ENCODE results near the gene S100G. TPM values are rescaled to one million over a fixed set of nuclear protein-coding genes. Genes with fewer than 3 reads are reported as not detected.
A peak's percentile ranks its signal among the peaks of the same experiment; 100 is the strongest.

Gene S100G
- total and polyA plus RNA-seq, 4 experiments from 2014 or later, result not detected

GRCh38 chrX:16683007-16683664, 33.2 kb downstream of the S100G start:
- POLR2A ChIA-PET (ENCODE audit: partially characterized antibody), result no interaction called here
- no peaks in the 10 kb centered on the region for H3K9me3 ChIP-seq (ENCODE audit: control insufficient read depth in 1 of 2, low read length in 2 of 2)
- DNase-seq, result no peak
- Mint-ChIP-seq H3K36me3 (peaks cover 11 to 17% of the 10 kb centered on the region in 2 donors), H3K27me3 (no peaks in the 10 kb centered on the region), H3K27ac (no peak overlapping the region), H3K9me3 (no peaks in the 10 kb centered on the region), H3K4me1 (no peaks in the 10 kb centered on the region), H3K4me3 (no peak overlapping the region)
- H3K4me3 ChIP-seq (ENCODE audit: low read length in 2 of 2), result no peak overlapping the region
- no peaks in the 10 kb centered on the region for H3K27me3 ChIP-seq (ENCODE audit: insufficient read depth, low read length)
- CTCF ChIA-PET (ENCODE audit: partially characterized antibody), result no interaction called here
- H3K36me3 ChIP-seq (ENCODE audit: insufficient read depth, low read length), result no peaks in the 10 kb centered on the region
- intact Hi-C loops (cut with micrococcal nuclease), result no loop called here
- no peaks in the 10 kb centered on the region for H3K4me1 ChIP-seq (ENCODE audit: insufficient read depth, low read length)
- no peak overlapping the region for H3K27ac ChIP-seq (ENCODE audit: low read depth, low read length)

- ChIA-PET POLR2A (ENCODE audit: partially characterized antibody) (no interaction called here), CTCF (ENCODE audit: partially characterized antibody) (interaction anchor here (2.1 kb wide), 1 partner anchor 8 kb away, joined by 8 read pairs; no protein-coding TSS in a partner anchor)
- Histone ChIP-seq H3K4me1 (ENCODE audit: insufficient read depth, low read length) (no peaks in the 10 kb centered on the region), H3K27me3 (ENCODE audit: insufficient read depth, low read length) (no peaks in the 10 kb centered on the region), H3K4me3 (ENCODE audit: low read length in 2 of 2) (no peak overlapping the region), H3K27ac (ENCODE audit: low read depth, low read length) (no peak overlapping the region), H3K9me3 (ENCODE audit: control insufficient read depth in 1 of 2, low read length in 2 of 2) (no peaks in the 10 kb centered on the region), H3K36me3 (ENCODE audit: insufficient read depth, low read length) (no peaks in the 10 kb centered on the region)
- Mint-ChIP-seq H3K9me3 (no peaks in the 10 kb centered on the region), H3K4me1 (no peaks in the 10 kb centered on the region), H3K4me3 (no peak overlapping the region), H3K27ac (no peak overlapping the region), H3K36me3 (peaks cover 4 to 14% of the 10 kb centered on the region in 2 donors), H3K27me3 (no peaks in the 10 kb centered on the region)
- intact Hi-C loops (cut with micrococcal nuclease), result no loop called here
- no peak for DNase-seq
Observed at GRCh38 chrX:16687514-16687913, 37.6 kb downstream of the S100G start.

GRCh38 chrX:16695079-16695676, 45.2 kb downstream of the S100G start:
- H3K4me1 Mint-ChIP-seq, result peaks cover 0 to 2% (median 0%) of the 10 kb centered on the region in 4 donors
- H3K4me1 ChIP-seq (ENCODE audit: insufficient read depth, low read length), result no peaks in the 10 kb centered on the region
- H3K9me3 ChIP-seq (ENCODE audit: control insufficient read depth in 1 of 2, low read length in 2 of 2), result no peaks in the 10 kb centered on the region
- H3K27ac ChIP-seq (ENCODE audit: low read depth, low read length), result no peak overlapping the region
- no peaks in the 10 kb centered on the region for H3K27me3 ChIP-seq (ENCODE audit: insufficient read depth, low read length)
- no peak overlapping the region for H3K4me3 Mint-ChIP-seq
- peaks cover 3 to 20% of the 10 kb centered on the region in 2 donors for H3K36me3 Mint-ChIP-seq
- H3K27ac Mint-ChIP-seq, result peak overlapping the region in 1 of 7 donors; percentile 19
- H3K36me3 ChIP-seq (ENCODE audit: insufficient read depth, low read length), result no peaks in the 10 kb centered on the region
- H3K4me3 ChIP-seq (ENCODE audit: low read length in 2 of 2), result no peak overlapping the region
- peak in 4 of 5 donors; percentile 44 to 58 (median 56) for DNase-seq
- H3K9me3 Mint-ChIP-seq, result no peaks in the 10 kb centered on the region
- no peaks in the 10 kb centered on the region for H3K27me3 Mint-ChIP-seq
- ChIA-PET POLR2A (ENCODE audit: partially characterized antibody) (no interaction called here), CTCF (ENCODE audit: partially characterized antibody) (interaction anchor here (1.3 to 3.4 kb wide), 6 partner anchors 8 to 1346 kb away, joined by 3 to 12 read pairs (median 6); partner anchors contain the start of gene GRPR)
- intact Hi-C loops (cut with micrococcal nuclease), result loop anchor here (1.0 kb wide), 2 partner anchors 259 to 572 kb away; partner anchors contain the start of gene GRPR

GRCh38 chrX:16696956-16697355, 47.0 kb downstream of the S100G start:
- no peaks in the 10 kb centered on the region for H3K9me3 ChIP-seq (ENCODE audit: control insufficient read depth in 1 of 2, low read length in 2 of 2)
- no peak overlapping the region for H3K27ac Mint-ChIP-seq
- H3K27ac ChIP-seq (ENCODE audit: low read depth, low read length), result no peak overlapping the region
- peaks cover 3 to 9% of the 10 kb centered on the region in 2 donors for H3K36me3 Mint-ChIP-seq
- ChIA-PET CTCF (ENCODE audit: partially characterized antibody) (interaction anchor here (0.7 to 3.4 kb wide), 9 partner anchors 10 to 1347 kb away, joined by 3 to 12 read pairs (median 5); partner anchors contain the start of gene GRPR), POLR2A (ENCODE audit: partially characterized antibody) (interaction anchor here (0.9 kb wide), 1 partner anchor 842 kb away, joined by 3 read pairs; the partner anchor contains the start of gene AP1S2)
- H3K9me3 Mint-ChIP-seq, result no peaks in the 10 kb centered on the region
- H3K36me3 ChIP-seq (ENCODE audit: insufficient read depth, low read length), result no peaks in the 10 kb centered on the region
- DNase-seq, result no peak
- no peaks in the 10 kb centered on the region for H3K27me3 Mint-ChIP-seq
- no peak overlapping the region for H3K4me3 Mint-ChIP-seq
- H3K27me3 ChIP-seq (ENCODE audit: insufficient read depth, low read length), result no peaks in the 10 kb centered on the region
- no peak overlapping the region for H3K4me3 ChIP-seq (ENCODE audit: low read length in 2 of 2)
- intact Hi-C loops (cut with micrococcal nuclease), result no loop called here
- peaks cover 0 to 2% (median 0%) of the 10 kb centered on the region in 4 donors for H3K4me1 Mint-ChIP-seq
- no peaks in the 10 kb centered on the region for H3K4me1 ChIP-seq (ENCODE audit: insufficient read depth, low read length)

GRCh38 chrX:16699389-16699788, 49.4 kb downstream of the S100G start:
- Histone ChIP-seq H3K4me1 (ENCODE audit: insufficient read depth, low read length) (no peaks in the 10 kb centered on the region), H3K4me3 (ENCODE audit: low read length in 2 of 2) (no peak overlapping the region), H3K27me3 (ENCODE audit: insufficient read depth, low read length) (no peaks in the 10 kb centered on the region), H3K27ac (ENCODE audit: low read depth, low read length) (no peak overlapping the region), H3K36me3 (ENCODE audit: insufficient read depth, low read length) (no peaks in the 10 kb centered on the region), H3K9me3 (ENCODE audit: control insufficient read depth in 1 of 2, low read length in 2 of 2) (no peaks in the 10 kb centered on the region)
- no peaks in the 10 kb centered on the region for H3K9me3 Mint-ChIP-seq
- no peaks in the 10 kb centered on the region for H3K27me3 Mint-ChIP-seq
- DNase-seq, result no peak
- intact Hi-C loops (cut with micrococcal nuclease), result no loop called here
- CTCF ChIA-PET (ENCODE audit: partially characterized antibody), result no interaction called here
- peaks cover 0 to 6% of the 10 kb centered on the region in 2 donors for H3K36me3 Mint-ChIP-seq
- H3K4me1 Mint-ChIP-seq, result peaks cover 0 to 2% (median 0%) of the 10 kb centered on the region in 4 donors
- POLR2A ChIA-PET (ENCODE audit: partially characterized antibody), result no interaction called here
- H3K4me3 Mint-ChIP-seq, result no peak overlapping the region
- H3K27ac Mint-ChIP-seq, result peak overlapping the region in 1 of 7 donors; percentile 42

- no peak overlapping the region for H3K4me3 Mint-ChIP-seq
- DNase-seq, result no peak
- H3K36me3 Mint-ChIP-seq, result peaks cover 0 to 6% of the 10 kb centered on the region in 2 donors
- H3K27ac Mint-ChIP-seq, result no peak overlapping the region
- no peaks in the 10 kb centered on the region for H3K4me1 Mint-ChIP-seq
- Histone ChIP-seq H3K4me3 (ENCODE audit: low read length in 2 of 2) (no peak overlapping the region), H3K4me1 (ENCODE audit: insufficient read depth, low read length) (no peaks in the 10 kb centered on the region), H3K27me3 (ENCODE audit: insufficient read depth, low read length) (no peaks in the 10 kb centered on the region), H3K27ac (ENCODE audit: low read depth, low read length) (no peak overlapping the region), H3K9me3 (ENCODE audit: control insufficient read depth in 1 of 2, low read length in 2 of 2) (no peaks in the 10 kb centered on the region), H3K36me3 (ENCODE audit: insufficient read depth, low read length) (no peaks in the 10 kb centered on the region)
- H3K27me3 Mint-ChIP-seq, result no peaks in the 10 kb centered on the region
- ChIA-PET POLR2A (ENCODE audit: partially characterized antibody) (no interaction called here), CTCF (ENCODE audit: partially characterized antibody) (no interaction called here)
- intact Hi-C loops (cut with micrococcal nuclease), result no loop called here
- no peaks in the 10 kb centered on the region for H3K9me3 Mint-ChIP-seq
Observed at GRCh38 chrX:16700734-16701133, 50.8 kb downstream of the S100G start.

- Histone ChIP-seq H3K4me3 (ENCODE audit: low read length in 2 of 2) (no peak overlapping the region), H3K27me3 (ENCODE audit: insufficient read depth, low read length) (no peaks in the 10 kb centered on the region), H3K9me3 (ENCODE audit: control insufficient read depth in 1 of 2, low read length in 2 of 2) (no peaks in the 10 kb centered on the region), H3K4me1 (ENCODE audit: insufficient read depth, low read length) (no peaks in the 10 kb centered on the region), H3K27ac (ENCODE audit: low read depth, low read length) (no peak overlapping the region), H3K36me3 (ENCODE audit: insufficient read depth, low read length) (no peaks in the 10 kb centered on the region)
- no peaks in the 10 kb centered on the region for H3K27me3 Mint-ChIP-seq
- no peak overlapping the region for H3K27ac Mint-ChIP-seq
- no peaks in the 10 kb centered on the region for H3K4me1 Mint-ChIP-seq
- H3K9me3 Mint-ChIP-seq, result no peaks in the 10 kb centered on the region
- H3K4me3 Mint-ChIP-seq, result no peak overlapping the region
- peaks cover 0 to 3% of the 10 kb centered on the region in 2 donors for H3K36me3 Mint-ChIP-seq
- CTCF ChIA-PET (ENCODE audit: partially characterized antibody), result interaction anchor here (1.2 kb wide), 1 partner anchor 1232 kb away, joined by 3 read pairs; no protein-coding TSS in a partner anchor
- no peak for DNase-seq
- POLR2A ChIA-PET (ENCODE audit: partially characterized antibody), result no interaction called here
- intact Hi-C loops (cut with micrococcal nuclease), result no loop called here
Observed at GRCh38 chrX:16702700-16703599, 53.0 kb downstream of the S100G start.
